ENCODE measurements around the gene CCM2L.

DNA sequence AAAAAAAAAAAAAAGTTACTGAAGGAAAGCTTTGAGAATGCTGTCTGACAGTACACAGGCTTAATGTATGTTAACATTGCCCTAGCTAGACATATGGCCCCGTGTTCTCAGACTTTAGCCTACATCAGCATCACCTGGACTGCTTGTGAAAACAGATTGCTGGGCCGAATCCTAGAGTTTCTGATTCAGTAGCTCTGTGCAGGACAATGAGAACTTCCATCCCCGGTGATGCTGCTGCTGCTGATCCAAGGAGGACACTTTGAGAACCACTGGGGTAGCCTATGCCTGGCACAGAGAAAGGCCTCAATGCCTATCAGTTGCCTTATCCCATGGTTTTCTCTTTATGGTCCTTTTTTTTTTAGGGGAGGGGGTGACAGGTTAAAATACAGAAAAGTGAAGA, 43.4 kb downstream of the CCM2L start:
- TF ChIP-seq, protein P1, sequence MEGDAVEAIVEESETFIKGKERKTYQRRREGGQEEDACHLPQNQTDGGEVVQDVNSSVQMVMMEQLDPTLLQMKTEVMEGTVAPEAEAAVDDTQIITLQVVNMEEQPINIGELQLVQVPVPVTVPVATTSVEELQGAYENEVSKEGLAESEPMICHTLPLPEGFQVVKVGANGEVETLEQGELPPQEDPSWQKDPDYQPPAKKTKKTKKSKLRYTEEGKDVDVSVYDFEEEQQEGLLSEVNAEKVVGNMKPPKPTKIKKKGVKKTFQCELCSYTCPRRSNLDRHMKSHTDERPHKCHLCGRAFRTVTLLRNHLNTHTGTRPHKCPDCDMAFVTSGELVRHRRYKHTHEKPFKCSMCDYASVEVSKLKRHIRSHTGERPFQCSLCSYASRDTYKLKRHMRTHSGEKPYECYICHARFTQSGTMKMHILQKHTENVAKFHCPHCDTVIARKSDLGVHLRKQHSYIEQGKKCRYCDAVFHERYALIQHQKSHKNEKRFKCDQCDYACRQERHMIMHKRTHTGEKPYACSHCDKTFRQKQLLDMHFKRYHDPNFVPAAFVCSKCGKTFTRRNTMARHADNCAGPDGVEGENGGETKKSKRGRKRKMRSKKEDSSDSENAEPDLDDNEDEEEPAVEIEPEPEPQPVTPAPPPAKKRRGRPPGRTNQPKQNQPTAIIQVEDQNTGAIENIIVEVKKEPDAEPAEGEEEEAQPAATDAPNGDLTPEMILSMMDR (IDR thresholded peaks at IDR 0.05) = no peak
- no peak for TF ChIP-seq POLR2A (IDR thresholded peaks at IDR 0.05)

All from lower leg skin (tissue), 3 donors.